A673 (cell line): Measurements from ENCODE around the gene ARHGEF4.

ENCODE experiments used
- EZH2 ChIP-seq: fragments of 200-600 bp; sonication (generic); IDR thresholded peaks from 2 replicates; pipeline ENCODE4 v1.6.1; 2017; ENCODE audit warnings: borderline replicate concordance, low read depth, mild to moderate bottlenecking, mixed read lengths, antibody characterized with exemption, low read length; ENCODE audit not compliant: poor library complexity, severe bottlenecking
- TF ChIP-seq, protein P1 (sequence below): fragments of 300-800, 200-600 bp; sonication (generic); conservative IDR thresholded peaks from 2 replicates; pipeline ENCODE4 v1.5.1; 2017; ENCODE audit warnings: low read depth, mild to moderate bottlenecking, antibody characterized with exemption, low read length, moderate library complexity, mixed read lengths

DNA sequence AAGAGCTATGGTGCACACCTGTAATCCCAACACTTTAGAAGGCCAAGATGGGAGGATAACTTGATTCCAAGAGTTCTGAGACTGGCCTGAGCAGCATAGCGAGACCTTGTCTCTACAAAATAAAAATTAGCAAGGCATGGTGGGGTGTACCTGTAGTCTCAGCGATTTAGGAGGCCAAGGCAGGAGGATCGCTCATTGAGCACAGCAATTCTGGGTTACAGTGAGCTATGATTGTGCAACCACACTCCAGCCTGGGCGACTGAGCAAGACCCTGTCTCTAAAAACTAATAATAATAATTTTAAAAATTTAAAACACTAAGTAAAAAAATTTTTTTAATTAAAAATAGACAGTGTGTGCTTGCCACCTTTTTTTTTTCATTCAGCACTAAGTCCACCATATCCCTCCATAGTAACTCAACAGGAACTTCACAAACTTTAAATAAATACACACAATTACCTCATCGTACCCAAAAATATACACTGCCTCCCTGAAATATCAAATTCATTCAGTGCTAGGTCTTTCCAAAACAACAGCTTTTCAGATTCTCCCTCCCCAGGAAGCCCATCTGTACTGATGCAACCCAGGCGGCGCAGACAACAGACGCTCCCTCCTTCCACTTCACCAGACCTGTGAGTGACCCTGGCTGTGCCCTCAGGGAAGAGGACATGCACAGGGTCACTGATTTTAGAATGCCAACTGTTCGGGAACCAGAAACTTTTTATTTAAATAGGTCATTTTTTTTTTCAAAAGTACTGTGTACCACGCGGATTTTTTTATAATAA is 227.0 kb downstream of the ARHGEF4 start:
- TF ChIP-seq, protein P1, sequence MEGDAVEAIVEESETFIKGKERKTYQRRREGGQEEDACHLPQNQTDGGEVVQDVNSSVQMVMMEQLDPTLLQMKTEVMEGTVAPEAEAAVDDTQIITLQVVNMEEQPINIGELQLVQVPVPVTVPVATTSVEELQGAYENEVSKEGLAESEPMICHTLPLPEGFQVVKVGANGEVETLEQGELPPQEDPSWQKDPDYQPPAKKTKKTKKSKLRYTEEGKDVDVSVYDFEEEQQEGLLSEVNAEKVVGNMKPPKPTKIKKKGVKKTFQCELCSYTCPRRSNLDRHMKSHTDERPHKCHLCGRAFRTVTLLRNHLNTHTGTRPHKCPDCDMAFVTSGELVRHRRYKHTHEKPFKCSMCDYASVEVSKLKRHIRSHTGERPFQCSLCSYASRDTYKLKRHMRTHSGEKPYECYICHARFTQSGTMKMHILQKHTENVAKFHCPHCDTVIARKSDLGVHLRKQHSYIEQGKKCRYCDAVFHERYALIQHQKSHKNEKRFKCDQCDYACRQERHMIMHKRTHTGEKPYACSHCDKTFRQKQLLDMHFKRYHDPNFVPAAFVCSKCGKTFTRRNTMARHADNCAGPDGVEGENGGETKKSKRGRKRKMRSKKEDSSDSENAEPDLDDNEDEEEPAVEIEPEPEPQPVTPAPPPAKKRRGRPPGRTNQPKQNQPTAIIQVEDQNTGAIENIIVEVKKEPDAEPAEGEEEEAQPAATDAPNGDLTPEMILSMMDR: no peak
- TF ChIP-seq EZH2: no peak
